UCSD-AML1 (cell line): Measurements from ENCODE around the gene RGP1.
A peak's percentile ranks its signal among the peaks of the same experiment; 100 is the strongest.

Experiments
- DNase-seq: peaks from one replicate; lab custom pipeline; 2025; ENCODE audit not compliant: unreplicated experiment; lab: John Stamatoyannopoulos, UW

Gene RGP1

DNA sequence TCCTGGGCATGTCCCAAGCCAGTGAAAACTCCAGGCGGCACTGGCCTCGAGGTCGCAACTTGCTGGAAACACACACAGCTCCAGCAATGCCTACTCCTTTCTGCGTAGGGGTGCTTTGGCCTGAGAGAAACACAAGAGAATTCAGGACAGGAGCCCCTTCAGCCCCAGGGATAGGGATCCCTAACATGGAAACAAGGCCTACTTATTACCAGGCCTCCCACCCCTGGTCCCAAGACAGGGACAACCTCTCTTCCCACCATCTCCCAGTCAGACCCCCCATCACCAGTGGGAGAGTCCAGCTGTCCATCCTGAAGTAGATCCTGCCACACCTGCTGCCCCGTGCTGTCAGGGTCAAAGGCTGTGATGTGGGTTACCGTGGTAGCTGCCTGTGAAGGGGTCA is 8.8 kb upstream of the RGP1 start:
- DNase-seq: no peak

DNA sequence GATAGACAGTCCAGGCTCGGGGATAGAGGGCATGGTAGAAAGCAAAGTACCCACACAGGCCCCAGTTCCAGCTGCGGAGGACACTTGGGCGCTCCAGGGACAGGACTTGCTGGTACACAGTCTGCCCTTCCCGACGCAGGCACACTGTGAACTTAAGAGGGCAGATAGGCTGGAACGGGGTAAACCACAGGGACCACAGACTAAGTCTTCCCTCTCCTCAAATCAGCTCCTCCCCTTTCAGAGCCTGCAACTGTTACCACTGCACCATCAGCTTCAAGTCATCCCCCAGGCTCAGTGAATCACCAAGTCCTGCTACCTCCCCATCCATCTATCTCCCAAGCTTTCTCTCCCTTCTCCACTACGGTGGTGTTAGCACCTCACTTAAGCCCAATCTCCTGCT is 7.3 kb upstream of the RGP1 start:
- no peak for DNase-seq

DNA sequence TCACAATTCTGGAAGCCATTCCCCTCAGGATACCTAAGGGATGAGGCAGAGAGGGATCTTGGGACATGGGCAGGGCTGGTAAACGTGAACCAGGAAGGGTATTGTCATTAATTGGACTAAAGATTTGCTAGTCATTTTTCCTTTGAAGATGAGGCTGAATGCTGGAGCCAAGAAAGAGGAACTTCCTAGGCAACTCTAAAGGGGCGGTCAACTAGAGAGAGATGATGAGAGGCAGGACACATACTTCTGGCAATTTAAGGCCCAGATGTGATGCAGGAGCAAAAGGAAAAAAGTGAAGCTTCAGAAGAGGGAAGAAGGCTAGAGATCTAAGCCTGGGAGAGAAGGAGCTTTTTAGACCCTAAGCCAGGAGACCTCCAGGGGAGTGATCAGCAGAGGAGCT is 5.6 kb upstream of the RGP1 start:
- no peak for DNase-seq

DNA sequence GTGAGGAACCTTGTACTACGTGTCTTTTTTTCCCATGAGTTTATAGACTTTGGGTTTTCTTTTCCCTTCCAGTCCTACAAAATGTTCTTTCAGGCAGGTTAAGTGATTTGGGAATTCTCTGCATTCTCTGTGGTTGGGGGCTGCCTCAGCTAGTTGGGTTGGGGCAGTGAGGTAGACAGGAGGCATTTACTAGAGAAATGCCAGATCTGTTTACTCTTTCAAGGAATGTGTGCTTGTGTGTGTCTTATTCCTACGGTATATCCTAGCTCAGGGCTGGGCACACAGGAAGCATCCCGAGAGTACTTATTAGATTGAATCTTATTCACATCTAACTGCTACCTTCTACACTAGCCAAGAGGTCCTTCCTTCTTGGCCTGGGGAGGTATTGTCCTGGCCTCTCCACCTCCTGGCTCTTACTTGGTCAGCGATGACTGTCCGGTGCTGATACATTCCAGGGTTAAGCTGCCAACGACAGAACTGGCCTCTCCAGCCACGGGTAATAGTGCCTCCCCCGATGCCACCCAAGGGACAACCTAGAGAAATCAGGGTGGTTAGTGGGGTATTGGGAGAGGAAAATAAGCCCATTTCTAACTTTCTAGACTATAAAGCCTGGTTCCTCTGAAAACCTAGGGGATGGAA is 5.1 kb upstream of the RGP1 start:
- DNase-seq: no peak

DNA sequence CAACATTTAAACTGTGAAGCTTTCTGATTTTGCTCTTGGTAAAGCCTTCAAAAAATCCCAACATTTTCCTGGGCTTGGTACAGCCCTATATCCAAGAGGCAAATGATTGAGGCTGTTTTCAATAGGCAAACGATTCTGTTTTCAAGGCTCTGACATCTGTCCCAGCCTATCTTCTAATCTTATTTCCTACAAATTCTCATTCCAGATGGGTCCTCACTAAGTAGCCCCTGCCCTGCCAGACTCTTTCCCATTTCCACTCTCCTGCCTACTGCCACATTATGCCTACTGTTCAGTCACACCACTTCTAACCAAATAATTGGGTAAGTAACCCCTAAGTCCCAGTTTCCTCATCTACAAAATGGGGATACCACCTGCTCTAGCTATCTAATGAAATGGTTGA is 3.5 kb upstream of the RGP1 start:
- no peak for DNase-seq

DNA sequence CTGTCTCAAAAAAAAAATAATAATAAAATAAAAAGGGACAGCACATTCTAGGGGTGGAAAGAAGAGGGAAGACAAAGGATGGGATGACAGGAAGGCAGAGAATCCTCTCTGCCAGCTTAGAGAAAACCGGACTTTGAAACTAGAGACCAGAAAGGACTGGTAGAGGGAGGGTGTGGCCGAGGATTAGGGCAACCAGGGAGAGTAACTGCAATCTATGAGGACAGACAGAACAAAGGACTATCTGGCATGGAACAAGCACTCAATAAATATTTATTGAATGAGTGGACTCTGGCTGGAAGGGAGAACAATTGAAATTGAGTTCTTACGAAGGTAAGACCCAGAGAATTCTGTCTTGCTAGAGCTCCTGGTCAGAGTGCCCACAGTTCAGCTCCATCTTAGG is 2.5 kb upstream of the RGP1 start:
- DNase-seq: no peak

GRCh38 chr9:35748242-35748857 is 737 bp upstream of the RGP1 start:
- no peak for DNase-seq

GRCh38 chr9:35749515-35750255 is 598 bp downstream of the RGP1 start:
- peak; percentile 52 for DNase-seq

GRCh38 chr9:35750256-35750531 is 1.1 kb downstream of the RGP1 start:
- no peak for DNase-seq

- DNase-seq: no peak
These were observed 4.4 kb downstream of the RGP1 start for GRCh38 chr9:35753466-35753865.

DNA sequence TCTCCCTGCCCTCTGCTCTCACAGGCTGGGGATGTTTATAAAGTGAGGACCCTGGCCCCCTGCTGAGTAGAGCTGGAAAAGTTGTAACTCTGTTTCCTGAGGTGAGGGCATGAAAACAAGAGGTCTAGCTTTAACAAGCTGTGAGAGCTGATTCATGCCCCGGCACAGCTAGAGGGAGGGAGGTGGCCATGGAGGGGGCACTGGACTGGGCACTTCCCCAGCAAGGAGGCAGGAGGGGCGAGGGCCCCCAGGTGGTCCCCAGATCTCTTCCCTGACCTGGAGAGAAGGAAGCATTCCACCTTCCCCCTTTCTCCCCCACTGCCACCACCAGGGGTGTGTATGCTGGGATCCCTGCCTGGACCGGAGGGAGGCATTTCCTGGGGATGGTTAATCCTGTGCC is 5.2 kb downstream of the RGP1 start, which contains the start of gene MSMP:
TSS of gene MSMP (minus strand) at position 13 of the 400 bp plus-strand sequence. CDS start 147 bp downstream, outside the sequence.
- DNase-seq: no peak

DNA sequence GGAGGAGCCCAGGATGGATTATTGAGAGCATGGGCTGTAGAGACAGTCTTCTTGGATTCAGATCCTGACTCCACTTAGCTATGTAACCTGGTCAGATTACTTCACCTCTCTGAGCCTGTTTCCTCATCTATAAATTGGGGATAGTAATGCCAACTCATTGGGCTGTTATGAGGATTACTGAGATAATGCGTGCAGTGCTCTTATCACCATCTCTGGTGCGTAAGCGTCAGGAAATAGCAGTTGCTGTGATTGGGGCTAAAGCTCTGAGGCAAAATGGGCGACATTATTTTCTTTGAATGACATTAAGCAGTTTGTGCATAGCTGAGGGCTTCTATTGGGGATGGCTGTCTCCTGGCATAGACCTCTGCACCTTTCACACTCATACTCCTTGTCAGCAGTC is 6.0 kb downstream of the RGP1 start:
- no peak for DNase-seq

DNA sequence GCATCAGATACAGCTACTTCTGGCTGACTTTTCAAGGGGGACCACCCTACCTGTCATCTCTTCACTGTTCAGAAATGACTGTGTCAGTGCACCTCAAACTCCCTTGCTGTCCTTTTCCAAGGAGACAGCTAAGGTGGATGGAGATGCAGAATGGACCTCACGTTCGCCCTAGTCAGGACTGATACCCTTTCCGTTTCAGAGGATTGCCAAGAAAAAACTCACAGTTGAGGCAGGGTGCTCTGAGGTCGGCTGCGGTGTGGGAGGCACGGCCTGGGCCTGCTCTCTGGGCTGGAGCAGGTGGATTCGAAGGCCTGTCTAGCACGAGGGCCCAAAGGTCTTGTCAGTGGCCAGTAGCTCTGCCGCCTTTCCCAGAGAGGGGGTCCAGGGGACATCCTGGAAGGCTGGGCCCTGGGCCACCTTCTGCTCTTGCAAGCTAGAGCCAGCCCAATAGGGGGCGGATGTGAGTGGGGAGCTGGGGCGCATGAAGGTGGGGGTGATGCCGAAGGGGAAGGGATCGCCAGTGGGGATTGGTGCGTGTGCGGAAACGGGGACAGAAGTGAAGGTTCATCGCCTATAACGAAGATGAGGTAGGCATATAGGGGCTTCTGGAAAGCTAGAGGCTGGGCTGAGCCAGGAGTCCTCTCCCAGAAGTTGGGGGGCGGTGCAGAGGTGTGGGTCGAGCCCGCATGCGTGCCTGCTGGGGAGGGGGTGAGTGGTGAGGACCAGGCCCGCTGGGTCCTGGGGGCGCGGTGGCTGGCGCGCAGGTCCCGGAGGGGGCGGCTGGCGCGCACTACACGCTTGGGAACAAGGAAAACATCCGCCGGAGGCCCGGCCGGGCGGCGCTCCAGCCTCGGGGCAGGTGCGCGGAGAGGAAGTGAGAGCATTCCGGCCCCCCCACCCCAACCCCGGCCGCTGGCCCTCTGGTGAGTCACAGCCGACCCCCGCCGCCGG is 7.5 kb downstream of the RGP1 start:
- DNase-seq: peak; percentile 79

DNA sequence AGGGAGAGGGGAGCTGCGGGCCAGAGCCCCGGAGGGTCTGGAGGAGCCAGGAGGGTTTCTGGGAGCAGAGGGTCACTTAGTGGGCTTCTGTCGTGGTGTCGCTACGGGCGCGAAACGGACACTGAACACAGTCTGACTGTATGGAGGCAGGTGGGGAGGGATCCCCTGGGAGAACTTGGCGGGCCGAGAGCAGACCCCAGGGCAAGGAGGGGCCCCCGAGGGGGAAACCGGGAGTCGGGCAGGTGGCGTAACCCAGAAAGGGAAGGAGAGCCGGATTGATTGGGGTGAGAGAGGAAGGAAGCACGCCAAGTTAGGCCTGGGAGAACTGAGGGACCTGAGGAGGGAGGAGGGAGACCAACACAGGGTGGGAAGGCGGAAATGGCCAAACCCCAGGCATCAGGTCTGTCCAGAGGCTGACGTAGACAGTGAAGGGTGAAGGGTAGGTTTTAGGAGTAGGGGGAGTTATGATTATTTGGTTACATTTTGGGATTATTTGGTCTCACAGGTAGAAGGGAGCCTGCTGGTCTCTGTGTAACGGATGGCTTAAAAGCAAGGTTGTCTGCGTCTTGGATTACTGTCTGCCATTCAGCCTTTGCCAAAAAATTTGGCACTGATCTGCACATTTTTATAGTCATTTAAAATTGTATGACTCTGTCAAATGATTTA is 8.3 kb downstream of the RGP1 start:
- peak; percentile 74 for DNase-seq

DNA sequence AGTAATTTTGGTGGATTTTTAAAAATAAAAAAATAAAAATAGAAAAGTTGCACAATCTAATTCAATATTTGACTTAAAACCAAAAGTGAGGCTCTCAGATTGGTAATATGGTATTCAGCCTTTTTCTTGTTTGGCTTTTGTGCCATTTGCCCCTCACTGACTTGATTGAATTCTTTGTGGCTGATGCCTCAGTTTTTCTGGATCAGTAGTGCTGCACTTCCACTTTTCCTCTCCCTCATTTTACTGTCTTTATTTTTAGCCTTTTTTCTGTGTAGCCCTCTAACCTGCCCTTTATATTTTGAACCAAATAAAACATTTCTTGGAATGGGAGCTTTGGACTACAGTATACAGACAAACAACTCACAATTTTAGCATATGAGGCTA is 8.8 kb downstream of the RGP1 start:
- DNase-seq: no peak

- DNase-seq: no peak
These were observed 9.5 kb downstream of the RGP1 start for GRCh38 chr9:35758475-35759050.

GRCh38 chr9:35759795-35760194 is 10.7 kb downstream of the RGP1 start:
- no peak for DNase-seq

DNA sequence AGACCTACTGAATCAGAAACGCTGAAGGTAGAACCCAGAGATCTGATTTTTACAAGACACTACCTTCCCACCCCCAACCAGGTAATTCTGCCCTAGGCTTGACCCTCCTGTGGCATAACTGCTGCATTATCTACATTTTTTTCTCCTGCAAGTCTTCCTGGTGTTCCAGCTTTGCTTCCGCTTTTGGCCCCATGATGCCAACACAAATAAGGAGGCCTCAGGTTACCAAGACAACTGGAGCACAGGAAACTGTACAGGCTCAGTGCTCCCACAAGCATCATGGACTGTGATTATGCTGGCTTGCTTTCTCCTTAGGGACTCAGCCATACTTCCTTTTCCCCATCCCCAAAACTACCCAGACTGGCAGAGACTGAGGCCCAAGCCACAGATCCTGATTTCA is 11.6 kb downstream of the RGP1 start:
- DNase-seq: peak; percentile 36

GRCh38 chr9:35763181-35763580 is 14.1 kb downstream of the RGP1 start:
- DNase-seq: no peak

DNA sequence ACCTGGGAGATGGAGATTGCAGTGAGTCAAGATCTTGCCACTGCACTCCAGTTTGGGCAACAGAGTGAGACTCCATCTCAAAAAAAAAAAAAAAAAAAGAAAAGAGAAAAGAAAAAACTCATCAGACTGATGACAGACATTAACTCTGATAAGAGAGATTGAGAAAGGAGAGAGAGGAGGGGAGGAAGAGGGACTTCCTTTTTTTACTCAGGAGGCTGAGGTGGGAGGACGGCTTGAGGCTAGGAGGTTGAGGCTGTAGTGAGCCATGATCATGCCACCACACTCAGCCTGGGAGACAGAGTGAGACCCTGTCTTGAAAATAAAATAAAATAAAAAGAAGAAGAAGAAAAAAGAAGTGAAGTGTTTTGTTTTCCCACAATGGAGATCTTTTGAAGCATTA is 14.7 kb downstream of the RGP1 start:
- DNase-seq: no peak

DNA sequence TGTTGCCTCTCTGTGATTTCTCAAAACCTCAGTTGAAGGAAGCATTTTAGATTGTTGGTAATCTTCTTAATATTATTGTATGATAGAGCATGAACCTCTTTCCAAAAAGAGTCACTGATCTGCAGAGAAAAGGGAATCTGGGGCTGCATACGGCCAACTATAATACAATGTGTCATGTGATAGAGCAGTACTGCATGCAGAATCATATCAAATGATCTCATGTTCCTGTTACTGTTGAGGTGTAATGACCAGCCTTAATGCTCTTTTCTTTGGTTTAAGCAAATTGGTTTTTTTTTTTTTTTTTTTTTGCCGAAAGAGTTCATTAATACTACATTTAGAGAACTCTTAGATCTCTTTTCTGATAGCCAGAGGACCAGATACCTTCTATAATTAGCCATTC is 17.9 kb downstream of the RGP1 start:
- DNase-seq: no peak
